ENCODE data around the gene CARMIL3. TPM values are rescaled to one million over a fixed set of nuclear protein-coding genes. Genes with fewer than 3 reads are reported as not detected.

The CARMIL3 gene
- total RNA-seq, 1 experiment from 2014 or later, result 0.71 TPM

DNA sequence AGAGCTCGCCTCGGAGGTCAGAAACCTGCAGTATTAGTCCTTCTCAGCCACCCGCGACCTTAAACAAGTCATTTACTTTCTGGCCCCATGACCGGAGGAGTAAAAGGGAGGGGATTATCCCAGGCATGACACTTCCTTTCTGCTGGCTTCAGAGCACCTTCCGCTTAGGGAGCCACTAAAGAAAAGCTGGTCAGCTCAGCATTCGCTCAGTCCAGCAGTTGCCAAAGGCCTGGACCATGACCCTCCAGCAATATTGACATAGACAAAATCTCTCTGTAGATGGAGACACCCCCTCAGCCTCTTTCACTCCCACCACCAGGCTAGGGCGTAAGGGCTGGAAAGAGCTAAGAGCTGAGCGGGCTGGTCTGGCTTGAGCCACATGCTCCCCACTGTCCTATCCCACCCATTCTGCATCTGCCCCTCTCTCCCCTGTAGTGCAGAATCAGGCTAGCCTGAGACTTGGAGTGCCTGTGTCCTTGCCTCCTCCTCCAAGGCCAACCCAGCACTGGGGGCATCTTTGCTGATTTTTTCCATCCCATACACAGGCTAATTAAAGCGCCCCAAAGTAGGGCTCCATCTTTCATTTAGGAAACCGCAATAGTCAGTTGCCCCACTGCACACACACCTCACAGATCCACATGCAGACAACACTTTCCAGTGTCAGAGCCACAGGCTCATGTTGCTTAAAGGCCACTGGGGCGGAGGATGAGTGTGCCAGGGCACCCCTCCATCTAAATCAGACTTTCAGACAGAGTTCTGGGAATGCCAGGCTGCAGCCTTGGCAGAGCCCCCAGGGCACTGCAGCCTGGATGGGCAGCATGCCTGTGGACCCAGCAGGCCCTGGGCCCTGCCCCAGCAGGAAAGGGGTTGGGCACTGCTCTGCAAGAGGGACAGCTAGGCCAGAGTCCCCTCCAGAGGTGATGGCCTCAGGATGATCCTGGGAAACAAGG, 15.6 kb downstream of the CARMIL3 start:
- no peak for ATAC-seq
- intact Hi-C loops (cut with micrococcal nuclease), result no loop called here
- H2AFZ ChIP-seq (ENCODE audit: low read depth, low read length, poor library complexity, severe bottlenecking), result no peak overlapping the region
- no peak for TF ChIP-seq POLR2AphosphoS5 (IDR thresholded peaks at IDR 0.05; ENCODE audit: low read depth, low read length)
- TF ChIP-seq ZNF274 (IDR thresholded peaks at IDR 0.05; ENCODE audit: low read depth, low read length), result no peak
- no peak for TF ChIP-seq RAD21 (IDR thresholded peaks at IDR 0.05; ENCODE audit: low read depth)
- TF ChIP-seq, protein P1, sequence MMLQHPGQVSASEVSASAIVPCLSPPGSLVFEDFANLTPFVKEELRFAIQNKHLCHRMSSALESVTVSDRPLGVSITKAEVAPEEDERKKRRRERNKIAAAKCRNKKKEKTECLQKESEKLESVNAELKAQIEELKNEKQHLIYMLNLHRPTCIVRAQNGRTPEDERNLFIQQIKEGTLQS (IDR thresholded peaks at IDR 0.05), result no peak
- TF ChIP-seq, protein P2, sequence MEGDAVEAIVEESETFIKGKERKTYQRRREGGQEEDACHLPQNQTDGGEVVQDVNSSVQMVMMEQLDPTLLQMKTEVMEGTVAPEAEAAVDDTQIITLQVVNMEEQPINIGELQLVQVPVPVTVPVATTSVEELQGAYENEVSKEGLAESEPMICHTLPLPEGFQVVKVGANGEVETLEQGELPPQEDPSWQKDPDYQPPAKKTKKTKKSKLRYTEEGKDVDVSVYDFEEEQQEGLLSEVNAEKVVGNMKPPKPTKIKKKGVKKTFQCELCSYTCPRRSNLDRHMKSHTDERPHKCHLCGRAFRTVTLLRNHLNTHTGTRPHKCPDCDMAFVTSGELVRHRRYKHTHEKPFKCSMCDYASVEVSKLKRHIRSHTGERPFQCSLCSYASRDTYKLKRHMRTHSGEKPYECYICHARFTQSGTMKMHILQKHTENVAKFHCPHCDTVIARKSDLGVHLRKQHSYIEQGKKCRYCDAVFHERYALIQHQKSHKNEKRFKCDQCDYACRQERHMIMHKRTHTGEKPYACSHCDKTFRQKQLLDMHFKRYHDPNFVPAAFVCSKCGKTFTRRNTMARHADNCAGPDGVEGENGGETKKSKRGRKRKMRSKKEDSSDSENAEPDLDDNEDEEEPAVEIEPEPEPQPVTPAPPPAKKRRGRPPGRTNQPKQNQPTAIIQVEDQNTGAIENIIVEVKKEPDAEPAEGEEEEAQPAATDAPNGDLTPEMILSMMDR (IDR thresholded peaks at IDR 0.05 in 2 of 3, conservative IDR thresholded peaks at IDR 0.05 in 1 of 3; ENCODE audit: borderline replicate concordance in 1 of 3, insufficient read depth in 1 of 3, low read depth in 2 of 3, low read length in 2 of 3), result no peak
- no peak for TF ChIP-seq ELF1 (IDR thresholded peaks at IDR 0.05; ENCODE audit: borderline replicate concordance, low read depth)
- no peak for TF ChIP-seq TCF7L2 (IDR thresholded peaks at IDR 0.05; ENCODE audit: borderline replicate concordance, extremely low read depth, insufficient read depth, insufficient read length)
- TF ChIP-seq, protein P3, sequence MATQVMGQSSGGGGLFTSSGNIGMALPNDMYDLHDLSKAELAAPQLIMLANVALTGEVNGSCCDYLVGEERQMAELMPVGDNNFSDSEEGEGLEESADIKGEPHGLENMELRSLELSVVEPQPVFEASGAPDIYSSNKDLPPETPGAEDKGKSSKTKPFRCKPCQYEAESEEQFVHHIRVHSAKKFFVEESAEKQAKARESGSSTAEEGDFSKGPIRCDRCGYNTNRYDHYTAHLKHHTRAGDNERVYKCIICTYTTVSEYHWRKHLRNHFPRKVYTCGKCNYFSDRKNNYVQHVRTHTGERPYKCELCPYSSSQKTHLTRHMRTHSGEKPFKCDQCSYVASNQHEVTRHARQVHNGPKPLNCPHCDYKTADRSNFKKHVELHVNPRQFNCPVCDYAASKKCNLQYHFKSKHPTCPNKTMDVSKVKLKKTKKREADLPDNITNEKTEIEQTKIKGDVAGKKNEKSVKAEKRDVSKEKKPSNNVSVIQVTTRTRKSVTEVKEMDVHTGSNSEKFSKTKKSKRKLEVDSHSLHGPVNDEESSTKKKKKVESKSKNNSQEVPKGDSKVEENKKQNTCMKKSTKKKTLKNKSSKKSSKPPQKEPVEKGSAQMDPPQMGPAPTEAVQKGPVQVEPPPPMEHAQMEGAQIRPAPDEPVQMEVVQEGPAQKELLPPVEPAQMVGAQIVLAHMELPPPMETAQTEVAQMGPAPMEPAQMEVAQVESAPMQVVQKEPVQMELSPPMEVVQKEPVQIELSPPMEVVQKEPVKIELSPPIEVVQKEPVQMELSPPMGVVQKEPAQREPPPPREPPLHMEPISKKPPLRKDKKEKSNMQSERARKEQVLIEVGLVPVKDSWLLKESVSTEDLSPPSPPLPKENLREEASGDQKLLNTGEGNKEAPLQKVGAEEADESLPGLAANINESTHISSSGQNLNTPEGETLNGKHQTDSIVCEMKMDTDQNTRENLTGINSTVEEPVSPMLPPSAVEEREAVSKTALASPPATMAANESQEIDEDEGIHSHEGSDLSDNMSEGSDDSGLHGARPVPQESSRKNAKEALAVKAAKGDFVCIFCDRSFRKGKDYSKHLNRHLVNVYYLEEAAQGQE (IDR thresholded peaks at IDR 0.05; ENCODE audit: low read depth), result no peak
- no peak for TF ChIP-seq EZH2phosphoT487 (IDR thresholded peaks at IDR 0.05; ENCODE audit: borderline replicate concordance)
- no peak for TF ChIP-seq EGR1 (IDR thresholded peaks at IDR 0.05; ENCODE audit: low read depth)
- no peak for TF ChIP-seq SIN3A (IDR thresholded peaks at IDR 0.05; ENCODE audit: low read depth)
- no peaks in the 10 kb centered on the region for H3K4me1 ChIP-seq (ENCODE audit: control insufficient read depth in 1 of 2, insufficient read depth in 2 of 2, low read length in 2 of 2)
- ChIA-PET POLR2A (interaction anchor here (0.7 to 1.1 kb wide), 2 partner anchors 15 to 27 kb away, joined by 3 read pairs; partner anchors contain the start of gene PCK2), RAD21 (ENCODE audit: low non-redundant PET in 1 of 2, low total read pairs in 2 of 2, uncharacterized antibody in 2 of 2, unreplicated experiment in 2 of 2) (no interaction called here), CTCF (interaction anchor here (1.5 kb wide), 1 partner anchor 9 kb away, joined by 3 read pairs; no protein-coding TSS in a partner anchor)
- no peak overlapping the region for H3K4me2 ChIP-seq (ENCODE audit: low read length)
- H3K27ac ChIP-seq (ENCODE audit: low read depth, low read length), result no peak overlapping the region
- no peaks in the 10 kb centered on the region for H4K20me1 ChIP-seq (ENCODE audit: insufficient read depth)
- no peaks in the 10 kb centered on the region for H3K9me2 ChIP-seq (ENCODE audit: insufficient read depth)
- peaks cover 7% of the 10 kb centered on the region; the same call in 1 of the 2 replicates for H3K27me3 ChIP-seq (ENCODE audit: insufficient read depth, low read length)
- no peak overlapping the region for H3K9ac ChIP-seq (ENCODE audit: low read length)
- no peaks in the 10 kb centered on the region for H3K36me3 ChIP-seq (ENCODE audit: control insufficient read depth in 1 of 2, insufficient read depth in 2 of 2, low read length in 2 of 2)
- no TSS peak for BruUV-seq (replicated peaks)
- no peak overlapping the region for H3K4me3 ChIP-seq (replicated peaks in 1 of 2; ENCODE audit: low read depth in 1 of 2, low read length in 2 of 2)
- DNase-seq (ENCODE audit: low read depth, low spot score), result no peak
- H3K79me2 ChIP-seq (ENCODE audit: insufficient read depth, low read length), result no peaks in the 10 kb centered on the region
- no peaks in the 10 kb centered on the region for H3K9me3 ChIP-seq (ENCODE audit: control insufficient read depth in 1 of 2, insufficient read depth in 1 of 2, low read depth in 1 of 2, low read length in 2 of 2)

All from HCT116 (cell line).